HL-60 (cell line): ENCODE measurements around the gene POLRMT.

Experiments
- GABPA ChIP-seq: IDR thresholded peaks from 2 replicates; pipeline ENCODE4 v1.6.1; 2012; ENCODE audit warnings: low read depth
- TF ChIP-seq, protein P1 (sequence below): IDR thresholded peaks from one replicate; pipeline ENCODE4 v1.5.1; 2011; ENCODE audit warnings: low read length, control low read depth, inconsistent platforms; ENCODE audit not compliant: insufficient read depth

DNA sequence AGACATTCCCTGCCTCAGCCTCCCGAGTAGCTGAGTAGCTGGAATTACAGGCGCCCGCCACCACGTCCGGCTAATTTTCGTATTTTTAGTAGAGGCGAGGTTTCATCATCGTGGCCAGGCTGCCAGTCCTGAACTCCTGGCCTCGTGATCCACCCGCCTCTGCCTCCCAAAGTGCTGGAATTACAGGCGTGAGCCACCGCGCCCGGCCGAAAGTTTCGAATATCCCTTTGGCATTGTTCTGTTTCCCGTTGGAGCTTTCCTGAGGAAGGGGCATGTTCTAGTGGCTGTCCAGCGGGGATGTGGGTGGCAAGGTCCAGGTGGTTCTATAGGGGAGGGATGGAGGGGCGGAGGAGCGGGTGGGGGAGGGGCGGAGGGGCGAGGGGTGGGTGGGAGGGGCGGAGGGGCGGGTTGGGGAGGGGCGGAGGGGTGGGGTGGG is 63.1 kb downstream of the POLRMT start:
- TF ChIP-seq, protein P1, sequence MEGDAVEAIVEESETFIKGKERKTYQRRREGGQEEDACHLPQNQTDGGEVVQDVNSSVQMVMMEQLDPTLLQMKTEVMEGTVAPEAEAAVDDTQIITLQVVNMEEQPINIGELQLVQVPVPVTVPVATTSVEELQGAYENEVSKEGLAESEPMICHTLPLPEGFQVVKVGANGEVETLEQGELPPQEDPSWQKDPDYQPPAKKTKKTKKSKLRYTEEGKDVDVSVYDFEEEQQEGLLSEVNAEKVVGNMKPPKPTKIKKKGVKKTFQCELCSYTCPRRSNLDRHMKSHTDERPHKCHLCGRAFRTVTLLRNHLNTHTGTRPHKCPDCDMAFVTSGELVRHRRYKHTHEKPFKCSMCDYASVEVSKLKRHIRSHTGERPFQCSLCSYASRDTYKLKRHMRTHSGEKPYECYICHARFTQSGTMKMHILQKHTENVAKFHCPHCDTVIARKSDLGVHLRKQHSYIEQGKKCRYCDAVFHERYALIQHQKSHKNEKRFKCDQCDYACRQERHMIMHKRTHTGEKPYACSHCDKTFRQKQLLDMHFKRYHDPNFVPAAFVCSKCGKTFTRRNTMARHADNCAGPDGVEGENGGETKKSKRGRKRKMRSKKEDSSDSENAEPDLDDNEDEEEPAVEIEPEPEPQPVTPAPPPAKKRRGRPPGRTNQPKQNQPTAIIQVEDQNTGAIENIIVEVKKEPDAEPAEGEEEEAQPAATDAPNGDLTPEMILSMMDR, result no peak
- no peak for TF ChIP-seq GABPA
